NB4 (cell line): Measurements from ENCODE around the gene CRADD.

Source experiments
- DNase-seq: peaks from one replicate; pipeline ENCODE4 v3.0.0; 2010; ENCODE audit warnings: low read depth
- H3K4me3 ChIP-seq: one replicate; pipeline ENCODE4 v1.5.1; 2011; ENCODE audit warnings: mild to moderate bottlenecking, low read depth, low read length, moderate library complexity
- MYC ChIP-seq: IDR thresholded peaks from 2 replicates; pipeline ENCODE4 v1.6.1; 2011; ENCODE audit warnings: low read depth, low read length
- POLR2A ChIP-seq: IDR thresholded peaks from 2 replicates; pipeline ENCODE4 v1.6.1; 2011; ENCODE audit warnings: mild to moderate bottlenecking; ENCODE audit not compliant: insufficient read length; ENCODE audit errors: extremely low read depth
- TF ChIP-seq, protein P1 (sequence below): IDR thresholded peaks from 2 replicates; pipeline ENCODE4 v1.6.1; 2011; ENCODE audit warnings: low read depth, low read length
- TF ChIP-seq, protein P2 (sequence below): IDR thresholded peaks from one replicate; pipeline ENCODE4 v1.5.1; 2012; ENCODE audit warnings: low read depth, low read length

Gene CRADD

DNA sequence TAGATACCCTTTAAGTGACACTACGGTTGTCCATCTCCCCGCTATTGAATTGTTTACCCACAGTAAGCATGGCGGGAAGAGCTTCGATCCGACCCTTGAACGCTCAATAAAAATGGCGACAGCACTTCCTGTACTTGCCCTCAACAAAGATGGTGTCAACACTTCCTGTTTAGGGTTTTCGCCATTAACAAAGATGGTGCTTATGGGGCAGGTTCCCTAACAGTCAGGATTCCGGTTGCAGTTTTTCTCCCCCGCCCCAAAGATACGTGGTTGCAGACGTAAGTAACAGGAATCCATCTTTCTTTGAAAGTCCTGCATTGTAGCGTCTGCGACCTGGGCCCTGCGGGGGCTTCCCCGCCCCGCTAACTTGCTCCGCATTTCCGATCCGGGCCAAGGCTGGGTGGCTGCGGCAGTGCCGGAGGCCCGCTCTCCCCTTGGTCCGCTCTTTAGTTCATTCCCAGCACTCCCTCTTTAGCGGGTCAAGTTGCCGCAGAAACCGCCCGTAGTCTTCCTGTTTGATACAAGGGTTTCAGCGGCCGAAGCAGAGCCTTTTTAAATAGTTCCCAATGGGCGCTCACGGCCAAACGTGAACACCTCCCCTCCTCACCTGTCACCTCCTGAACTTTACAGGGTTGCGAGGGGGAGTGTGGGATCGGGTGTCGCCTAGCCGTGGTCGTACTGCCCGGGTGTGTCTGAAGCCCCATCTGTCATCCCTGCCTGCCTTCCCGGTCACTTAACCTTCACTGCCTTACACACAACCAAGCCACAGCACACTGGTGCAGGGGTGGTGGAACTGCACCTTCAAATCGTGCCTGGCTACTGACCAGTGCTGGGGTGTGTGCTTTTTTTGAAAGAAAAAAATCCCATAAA lies at the start of gene CRADD:
Gene CRADD (plus strand): TSS at position 181 of the 870 bp plus-strand sequence.
- TF ChIP-seq, protein P1, sequence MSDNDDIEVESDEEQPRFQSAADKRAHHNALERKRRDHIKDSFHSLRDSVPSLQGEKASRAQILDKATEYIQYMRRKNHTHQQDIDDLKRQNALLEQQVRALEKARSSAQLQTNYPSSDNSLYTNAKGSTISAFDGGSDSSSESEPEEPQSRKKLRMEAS, result peak; percentile 64
- TF ChIP-seq POLR2A, result peak; percentile 71
- TF ChIP-seq, protein P2, sequence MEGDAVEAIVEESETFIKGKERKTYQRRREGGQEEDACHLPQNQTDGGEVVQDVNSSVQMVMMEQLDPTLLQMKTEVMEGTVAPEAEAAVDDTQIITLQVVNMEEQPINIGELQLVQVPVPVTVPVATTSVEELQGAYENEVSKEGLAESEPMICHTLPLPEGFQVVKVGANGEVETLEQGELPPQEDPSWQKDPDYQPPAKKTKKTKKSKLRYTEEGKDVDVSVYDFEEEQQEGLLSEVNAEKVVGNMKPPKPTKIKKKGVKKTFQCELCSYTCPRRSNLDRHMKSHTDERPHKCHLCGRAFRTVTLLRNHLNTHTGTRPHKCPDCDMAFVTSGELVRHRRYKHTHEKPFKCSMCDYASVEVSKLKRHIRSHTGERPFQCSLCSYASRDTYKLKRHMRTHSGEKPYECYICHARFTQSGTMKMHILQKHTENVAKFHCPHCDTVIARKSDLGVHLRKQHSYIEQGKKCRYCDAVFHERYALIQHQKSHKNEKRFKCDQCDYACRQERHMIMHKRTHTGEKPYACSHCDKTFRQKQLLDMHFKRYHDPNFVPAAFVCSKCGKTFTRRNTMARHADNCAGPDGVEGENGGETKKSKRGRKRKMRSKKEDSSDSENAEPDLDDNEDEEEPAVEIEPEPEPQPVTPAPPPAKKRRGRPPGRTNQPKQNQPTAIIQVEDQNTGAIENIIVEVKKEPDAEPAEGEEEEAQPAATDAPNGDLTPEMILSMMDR, result no peak
- TF ChIP-seq MYC, result peak; percentile 38
- H3K4me3 ChIP-seq, result peak within 1 kb of the TSS; percentile 81

DNA sequence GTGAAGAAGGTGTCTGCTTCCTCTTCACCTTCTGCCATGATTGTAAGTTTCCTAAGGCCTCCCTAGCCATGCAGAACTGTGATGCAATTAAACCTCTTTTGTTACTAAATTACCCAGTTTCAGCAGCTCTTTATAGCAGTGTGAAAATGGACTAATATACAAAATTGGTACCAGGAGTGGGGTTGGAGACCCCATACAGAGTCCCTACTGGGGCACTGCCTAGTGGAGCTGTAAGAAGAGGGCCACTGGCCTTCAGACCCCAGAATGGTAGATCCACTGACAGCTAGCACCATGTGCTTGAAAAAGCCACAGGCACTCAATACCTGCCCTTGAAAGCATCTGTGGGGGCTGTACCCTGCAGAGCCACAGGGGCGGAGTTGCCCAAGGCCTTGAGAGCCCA lies 44.8 kb upstream of the CRADD start:
- DNase-seq, result no peak
- TF ChIP-seq MYC, result no peak
- TF ChIP-seq, protein P1, result no peak
- TF ChIP-seq POLR2A, result no peak
- TF ChIP-seq, protein P2, result no peak
- H3K4me3 ChIP-seq, result no peak overlapping the region

More for the DNA sequence above, at the start of gene CRADD:
- DNase-seq, result peak; percentile 99

DNA sequence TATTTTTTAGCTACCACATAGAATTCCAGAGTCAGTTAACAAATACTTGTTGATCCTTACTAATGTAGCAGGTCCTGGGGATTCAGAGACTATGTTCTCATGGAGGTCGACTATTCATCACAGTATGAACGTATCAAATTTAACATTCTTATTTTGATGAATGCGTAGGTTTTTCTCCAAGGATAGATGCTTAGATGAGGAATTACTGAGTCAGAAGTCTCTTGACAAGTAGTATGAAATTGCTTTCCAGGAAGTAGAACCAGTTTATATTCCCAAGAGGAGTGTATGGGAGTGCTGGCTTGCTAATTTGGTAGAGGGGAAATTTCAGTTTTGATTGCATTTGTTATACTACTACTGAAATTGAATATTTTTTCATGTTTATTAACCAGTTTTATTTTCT lies 42.8 kb upstream of the CRADD start:
- TF ChIP-seq, protein P2, result no peak
- TF ChIP-seq, protein P1, result no peak
- TF ChIP-seq POLR2A (no peak), MYC (no peak)
- H3K4me3 ChIP-seq, result no peak overlapping the region
- DNase-seq, result no peak

DNA sequence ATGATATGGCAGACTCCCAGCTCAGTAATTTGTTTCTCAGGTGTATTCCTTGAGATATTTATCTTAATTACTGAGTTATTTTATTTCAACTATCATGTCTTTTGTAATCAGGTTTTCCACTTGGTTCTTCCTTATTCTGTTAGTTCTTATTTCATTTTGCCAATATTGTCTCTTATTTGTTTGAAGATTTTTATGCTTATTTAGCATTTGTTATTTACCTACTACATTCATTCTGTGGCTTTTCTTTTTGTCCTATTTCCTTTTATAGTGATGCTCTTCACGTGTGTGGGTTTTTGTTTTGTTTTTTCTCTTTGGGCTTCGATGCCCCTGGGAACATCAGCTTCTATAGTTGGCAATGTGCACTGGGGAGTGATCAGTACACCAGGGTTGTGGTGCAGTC lies 40.5 kb upstream of the CRADD start:
- H3K4me3 ChIP-seq, result no peak overlapping the region
- TF ChIP-seq POLR2A (no peak), MYC (no peak)
- TF ChIP-seq, protein P2, result no peak
- TF ChIP-seq, protein P1, result no peak
- no peak for DNase-seq

DNA sequence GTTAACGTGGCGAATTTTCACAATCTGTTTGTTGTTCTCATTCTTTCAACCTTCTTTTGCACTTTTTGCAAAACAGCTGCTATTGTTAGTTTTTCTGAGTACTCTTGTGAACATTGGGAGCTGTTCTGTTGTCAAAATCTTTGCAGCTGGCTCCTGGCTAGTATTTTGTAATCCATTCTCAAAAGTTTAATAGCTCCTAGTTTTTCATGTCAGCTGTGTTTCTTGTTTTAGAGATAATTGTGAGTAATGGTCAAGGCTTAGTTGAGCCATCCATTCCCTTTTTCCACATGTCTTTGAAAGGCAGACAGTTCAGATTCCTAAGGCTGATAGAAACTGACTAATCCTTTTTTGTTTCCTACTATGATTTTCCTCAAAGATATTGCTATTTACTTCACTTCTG lies 39.1 kb upstream of the CRADD start:
- TF ChIP-seq POLR2A, result no peak
- TF ChIP-seq, protein P2, result no peak
- TF ChIP-seq, protein P1, result no peak
- DNase-seq, result no peak
- no peak overlapping the region for H3K4me3 ChIP-seq
